DMS153 (cell line): ENCODE data around the gene XAB2.
"Not testable (repeated sequence)": the region's sequence is repeated elsewhere in the genome, so short reads cannot be mapped to it uniquely, and the experiment has no call there.

ENCODE experiments used
- DNase-seq: peaks from one replicate; lab custom pipeline; 2025; lab: John Stamatoyannopoulos, UW

XAB2 gene

DNA sequence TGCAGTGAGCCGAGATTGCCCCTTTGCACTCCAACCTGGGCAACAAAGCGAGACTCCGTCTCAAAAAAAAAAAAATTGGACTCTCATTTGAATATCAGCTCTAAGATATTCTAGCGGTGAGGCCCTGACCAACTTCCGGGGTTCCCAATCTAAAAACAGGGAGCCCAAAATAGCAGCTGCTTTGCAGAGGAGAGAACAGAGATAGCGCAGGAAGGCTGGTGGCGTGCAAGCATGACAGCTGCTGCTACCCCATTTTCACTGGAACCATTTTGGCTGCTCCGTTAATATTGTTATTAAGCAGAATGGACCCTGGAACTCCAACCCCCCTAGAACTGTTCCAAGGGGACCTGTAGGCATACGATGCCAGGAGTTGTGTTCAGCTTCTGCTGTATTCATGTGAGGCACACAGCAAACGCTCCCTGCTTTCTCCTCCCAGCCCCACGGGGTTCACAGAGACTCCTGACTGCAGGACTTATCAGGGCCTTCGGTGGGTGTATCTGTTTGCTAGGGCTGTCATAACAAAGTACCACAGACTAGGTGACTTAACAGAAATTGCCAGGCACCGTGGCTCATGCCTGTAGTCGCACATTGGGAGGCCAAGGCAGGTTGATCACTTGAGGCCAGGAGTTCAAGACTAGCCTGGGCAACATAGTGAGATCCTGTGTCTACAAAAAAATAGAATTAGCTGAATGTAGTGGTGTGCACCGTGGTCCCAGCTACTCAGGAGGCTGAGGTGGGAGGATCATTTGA, 19.1 kb upstream of the XAB2 start:
- no peak for DNase-seq

DNA sequence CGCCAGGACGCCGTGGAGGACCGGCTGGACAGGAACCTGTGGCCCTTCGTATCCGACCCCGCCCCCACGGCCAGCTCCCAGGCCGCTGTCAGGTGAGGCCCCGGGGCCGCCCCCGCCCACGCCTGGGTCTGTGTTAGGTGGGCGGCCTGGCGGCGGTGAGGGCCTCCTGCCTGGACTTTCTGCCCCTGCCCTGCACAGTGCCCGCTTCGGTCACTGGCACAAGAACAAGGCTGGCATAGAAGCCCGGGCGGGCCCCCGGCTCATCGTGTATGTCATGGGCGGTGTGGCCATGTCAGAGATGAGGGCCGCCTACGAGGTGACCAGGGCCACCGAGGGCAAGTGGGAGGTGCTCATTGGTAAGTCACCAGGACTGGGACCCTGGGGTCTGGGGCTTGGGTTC, 17.8 kb upstream of the XAB2 start:
- no peak for DNase-seq

DNA sequence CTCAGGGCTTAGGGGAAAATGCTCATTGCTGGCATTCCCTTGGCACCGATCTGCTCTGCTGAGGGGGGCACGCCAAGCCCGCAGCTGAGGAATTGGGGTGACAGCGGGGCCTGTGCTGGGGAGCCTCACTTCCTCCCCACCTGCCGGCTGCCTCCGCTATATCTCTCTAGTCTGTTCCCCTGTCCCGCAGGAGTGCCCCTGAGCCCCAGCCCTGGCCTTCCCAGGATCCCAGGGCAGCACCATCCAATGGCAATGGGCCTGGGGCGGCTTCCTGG, 17.0 kb upstream of the XAB2 start:
- DNase-seq, result no peak

DNA sequence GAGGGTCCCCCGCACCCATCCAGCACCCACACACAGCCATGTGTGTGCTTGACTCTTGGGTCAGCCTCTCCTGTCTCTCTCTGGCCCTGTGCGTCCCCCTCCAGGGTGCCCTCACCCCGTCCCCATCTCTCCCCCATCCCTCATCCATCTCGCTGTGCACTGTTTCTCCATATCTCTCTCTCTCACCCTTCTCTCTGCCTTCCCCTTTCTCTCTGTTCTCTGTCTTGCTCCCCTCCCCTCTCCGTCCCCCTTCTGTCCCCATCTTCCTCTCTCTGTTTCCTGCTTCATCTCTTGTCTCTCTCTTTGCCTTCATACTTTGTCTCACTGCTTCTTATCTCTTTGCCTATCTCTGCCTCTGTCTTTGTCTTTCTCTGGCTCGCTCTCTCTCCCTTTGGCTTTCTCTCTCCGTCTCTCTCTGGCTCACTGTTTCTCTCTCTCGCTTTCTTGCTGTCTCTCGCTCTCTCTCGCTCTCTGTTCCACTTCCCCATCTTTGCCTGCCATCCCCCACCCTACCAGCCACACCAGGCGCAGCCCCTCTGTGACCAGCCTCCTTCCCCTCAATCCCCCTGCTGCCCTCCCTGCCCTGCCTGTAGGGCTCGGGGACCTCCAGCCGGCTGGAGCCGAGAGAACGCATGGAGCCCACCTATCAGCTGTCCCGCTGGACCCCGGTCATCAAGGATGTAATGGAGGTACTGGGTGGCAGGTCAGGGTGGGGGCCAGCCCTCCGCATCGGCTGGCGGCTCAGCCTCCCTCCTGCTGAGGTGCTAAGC, 16.5 kb upstream of the XAB2 start:
- no peak for DNase-seq

DNA sequence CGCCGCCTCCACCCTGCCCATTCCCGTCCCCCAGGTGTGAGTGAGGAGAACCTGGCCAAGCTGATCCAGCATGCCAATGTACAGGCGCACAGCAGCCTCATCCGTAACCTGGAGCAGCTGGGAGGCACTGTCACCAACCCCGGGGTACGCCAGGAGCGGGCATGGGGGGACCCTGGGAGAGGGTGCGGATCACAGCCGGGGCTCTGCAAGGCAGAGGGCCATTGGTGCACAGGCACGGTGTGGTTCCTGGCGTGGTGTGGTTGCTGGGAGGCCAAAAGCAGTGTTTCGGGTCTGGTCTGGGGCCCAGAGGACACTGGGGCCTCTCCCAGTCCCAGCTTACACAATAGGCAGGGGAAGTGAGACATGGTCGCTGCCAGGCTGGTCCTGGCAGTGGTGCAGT, 15.8 kb upstream of the XAB2 start:
- DNase-seq, result no peak

DNA sequence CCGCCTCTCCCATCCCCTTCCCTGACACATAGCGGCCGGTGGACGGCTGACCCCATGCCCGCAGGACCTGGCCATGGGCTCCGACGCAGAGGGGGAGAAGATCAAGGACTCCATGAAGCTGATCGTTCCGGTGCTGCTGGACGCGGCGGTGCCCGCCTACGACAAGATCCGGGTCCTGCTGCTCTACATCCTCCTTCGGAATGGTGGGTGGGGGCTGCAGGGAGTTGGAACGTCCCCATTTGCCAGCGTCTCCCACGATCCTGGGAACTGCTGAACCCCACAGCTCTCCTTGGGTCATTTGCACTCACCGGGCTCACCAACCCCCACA, 15.2 kb upstream of the XAB2 start:
- no peak for DNase-seq

DNA sequence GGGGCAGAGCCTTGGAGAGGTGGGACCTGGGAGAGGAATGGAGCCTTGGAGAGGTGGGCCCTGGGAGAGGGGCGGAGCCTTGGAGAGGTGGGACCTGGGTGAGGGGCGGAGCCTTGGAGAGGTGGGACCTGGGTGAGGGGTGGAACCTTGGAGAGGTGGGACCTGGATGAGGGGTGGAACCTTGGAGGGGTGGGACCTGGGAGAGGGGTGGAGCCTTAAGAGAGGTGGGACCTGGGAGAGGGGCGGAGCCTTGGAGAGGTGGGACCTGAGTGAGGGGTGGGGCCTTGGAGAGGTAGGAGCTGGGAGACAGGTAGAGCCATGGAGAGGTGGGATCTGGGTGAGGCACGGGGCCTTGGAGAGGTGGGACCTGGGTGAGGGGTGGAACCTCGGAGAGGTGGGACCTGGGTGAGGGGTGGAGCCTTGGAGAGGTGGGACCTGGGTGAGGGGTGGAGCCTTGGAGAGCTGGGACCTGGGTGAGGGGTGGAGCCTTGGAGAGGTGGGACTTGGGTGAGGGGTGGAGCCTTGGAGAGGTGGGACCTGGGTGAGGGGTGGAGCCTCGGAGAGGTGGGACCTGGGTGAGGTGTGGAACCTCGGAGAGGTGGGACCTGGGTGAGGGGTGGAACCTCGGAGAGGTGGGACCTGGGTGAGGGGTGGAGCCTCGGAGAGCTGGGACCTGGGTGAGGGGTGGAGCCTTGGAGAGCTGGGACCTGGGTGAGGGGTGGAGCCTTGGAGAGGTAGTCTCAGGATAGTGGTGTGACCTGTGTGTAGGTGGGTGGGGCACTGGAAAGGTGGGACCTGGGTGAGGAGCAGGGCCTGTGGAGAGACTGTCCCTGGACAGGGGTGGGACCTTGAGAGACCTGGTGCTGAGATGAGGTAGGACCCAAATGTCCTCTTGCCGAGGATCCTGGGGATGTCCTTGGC, 14.5 kb upstream of the XAB2 start:
- DNase-seq, result not testable (repeated sequence)

DNA sequence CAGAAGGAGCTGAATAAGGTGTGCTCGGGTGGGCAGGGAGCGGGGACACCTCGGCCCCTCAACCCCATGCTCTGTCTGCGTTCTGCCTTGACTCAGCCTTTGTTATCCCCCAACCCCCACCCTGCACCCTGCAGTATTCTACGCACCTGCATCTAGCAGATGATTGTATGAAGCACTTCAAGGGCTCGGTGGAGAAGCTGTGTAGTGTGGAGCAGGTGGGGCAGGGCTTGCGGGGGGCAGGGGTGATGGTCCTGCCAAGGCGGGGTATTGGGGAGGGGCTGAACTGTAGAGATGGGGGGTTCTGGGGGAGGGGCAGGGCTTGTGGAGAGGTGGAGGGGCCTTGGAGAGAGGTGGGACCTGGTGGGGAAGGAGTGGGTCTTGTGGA, 13.7 kb upstream of the XAB2 start:
- DNase-seq, result no peak

DNA sequence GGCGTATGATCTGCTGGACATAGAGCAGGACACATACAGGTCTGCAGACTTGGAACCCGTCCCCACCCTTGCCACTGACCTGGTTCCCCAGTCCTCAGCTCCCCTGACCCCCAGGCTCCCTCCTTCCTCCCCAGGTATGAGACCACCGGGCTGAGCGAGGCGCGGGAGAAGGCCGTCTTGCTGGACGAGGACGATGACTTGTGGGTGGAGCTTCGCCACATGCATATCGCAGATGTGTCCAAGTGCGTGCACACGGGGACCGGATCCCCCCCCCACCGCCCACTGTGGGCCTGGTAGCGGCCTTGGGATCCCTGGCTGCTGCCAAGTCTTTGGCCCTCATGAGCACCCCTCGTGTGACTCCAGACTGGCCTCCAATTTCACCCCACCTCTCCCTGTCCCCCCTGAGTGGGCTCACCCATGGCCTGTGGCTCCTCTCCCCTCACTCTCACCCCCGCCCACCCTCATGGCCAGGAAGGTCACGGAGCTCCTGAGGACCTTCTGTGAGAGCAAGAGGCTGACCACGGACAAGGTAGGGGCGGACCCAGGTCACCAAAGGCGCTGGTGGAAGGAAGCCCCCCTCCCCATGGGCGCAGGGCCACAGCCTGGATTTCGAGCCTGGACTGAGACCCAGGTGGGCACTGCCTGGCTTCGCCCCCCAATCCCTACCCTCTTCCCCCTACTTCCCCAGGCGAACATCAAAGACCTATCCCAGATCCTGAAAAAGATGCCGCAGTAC, 13.1 kb upstream of the XAB2 start:
- DNase-seq, result no peak

DNA sequence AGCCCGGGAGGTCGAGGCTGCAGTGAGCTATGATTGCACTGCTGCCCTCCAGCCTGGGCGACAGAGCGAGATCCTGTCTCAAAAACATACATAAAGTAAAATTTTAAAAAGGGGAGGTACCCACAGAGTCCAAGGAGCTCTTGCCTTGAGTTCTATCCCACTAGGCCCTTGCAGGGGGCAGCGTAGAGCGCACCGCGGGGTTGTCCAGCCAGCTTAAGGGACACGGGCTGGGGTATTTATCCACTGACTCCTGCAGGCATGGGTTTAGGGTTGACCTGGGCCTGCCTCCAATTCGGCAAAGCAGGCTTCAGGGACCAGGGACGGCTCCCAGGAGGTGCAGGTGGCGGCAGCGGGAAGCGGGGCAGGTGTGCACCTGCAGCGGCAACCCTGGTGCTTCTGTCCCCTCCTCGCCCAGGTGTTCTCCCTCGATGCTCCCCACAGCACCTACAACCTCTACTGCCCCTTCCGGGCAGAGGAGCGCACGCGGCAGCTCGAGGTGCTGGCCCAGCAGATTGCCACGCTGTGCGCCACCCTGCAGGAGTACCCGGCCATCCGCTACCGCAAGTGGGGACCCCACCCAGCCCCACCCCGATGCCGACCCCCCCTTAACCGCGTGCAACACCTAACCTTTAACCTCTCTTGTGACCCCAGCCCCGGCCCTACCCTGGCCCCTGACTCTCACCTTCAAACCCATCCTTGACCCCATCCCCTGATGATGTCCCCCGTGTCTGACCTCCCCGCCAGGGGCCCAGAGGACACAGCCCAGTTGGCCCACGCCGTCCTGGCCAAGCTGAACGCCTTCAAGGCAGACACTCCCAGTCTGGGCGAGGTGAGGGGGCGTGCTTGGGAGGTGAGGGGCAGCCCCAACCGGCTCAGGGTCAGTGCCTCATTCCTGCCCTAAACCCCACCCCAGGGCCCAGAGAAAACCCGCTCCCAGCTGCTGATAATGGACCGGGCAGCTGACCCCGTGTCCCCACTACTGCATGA, 12.2 kb upstream of the XAB2 start:
- no peak for DNase-seq

DNA sequence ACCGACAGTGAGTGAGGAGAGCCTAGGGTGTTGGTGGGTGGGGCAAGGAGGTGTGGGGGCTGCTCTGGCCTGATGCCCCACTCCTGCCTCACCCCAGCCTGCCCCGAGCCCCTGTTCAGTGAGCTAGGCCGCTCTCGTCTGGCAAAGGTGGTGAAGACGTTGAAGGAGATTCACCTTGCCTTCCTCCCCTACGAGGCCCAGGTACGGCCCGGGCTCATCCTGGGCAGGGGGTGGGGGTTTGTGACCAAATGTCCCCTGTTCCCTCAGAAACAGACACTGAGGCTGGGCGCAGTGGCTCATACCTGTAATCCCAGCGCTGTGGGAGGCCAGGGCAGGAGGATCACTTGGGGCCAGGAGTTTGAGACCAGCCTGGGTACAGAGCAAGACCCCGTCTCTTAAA, 11.5 kb upstream of the XAB2 start:
- DNase-seq, result no peak

DNA sequence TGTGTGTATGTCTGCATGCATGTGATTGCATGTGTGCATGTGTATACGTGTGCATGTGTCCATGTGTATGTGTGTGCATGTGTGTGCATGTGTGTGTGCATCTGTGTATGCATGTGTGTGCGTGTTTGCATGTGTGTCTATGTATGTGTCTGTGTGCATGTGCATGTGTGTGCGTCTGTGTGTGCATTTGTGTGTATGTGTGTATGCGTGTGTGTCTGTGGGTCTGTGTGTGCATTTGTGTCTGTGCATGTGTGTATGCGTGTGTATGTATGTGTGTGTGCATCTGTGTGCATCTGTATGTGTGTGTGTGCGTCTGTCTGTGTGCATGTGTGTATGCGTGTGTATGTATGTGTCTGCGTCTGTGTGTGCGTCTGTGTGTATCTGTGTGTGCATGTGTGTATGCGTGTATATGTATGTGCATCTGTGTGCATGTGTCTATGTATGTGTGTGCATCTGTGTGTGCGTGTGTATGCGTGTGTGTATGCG, 10.6 kb upstream of the XAB2 start:
- no peak for DNase-seq

DNA sequence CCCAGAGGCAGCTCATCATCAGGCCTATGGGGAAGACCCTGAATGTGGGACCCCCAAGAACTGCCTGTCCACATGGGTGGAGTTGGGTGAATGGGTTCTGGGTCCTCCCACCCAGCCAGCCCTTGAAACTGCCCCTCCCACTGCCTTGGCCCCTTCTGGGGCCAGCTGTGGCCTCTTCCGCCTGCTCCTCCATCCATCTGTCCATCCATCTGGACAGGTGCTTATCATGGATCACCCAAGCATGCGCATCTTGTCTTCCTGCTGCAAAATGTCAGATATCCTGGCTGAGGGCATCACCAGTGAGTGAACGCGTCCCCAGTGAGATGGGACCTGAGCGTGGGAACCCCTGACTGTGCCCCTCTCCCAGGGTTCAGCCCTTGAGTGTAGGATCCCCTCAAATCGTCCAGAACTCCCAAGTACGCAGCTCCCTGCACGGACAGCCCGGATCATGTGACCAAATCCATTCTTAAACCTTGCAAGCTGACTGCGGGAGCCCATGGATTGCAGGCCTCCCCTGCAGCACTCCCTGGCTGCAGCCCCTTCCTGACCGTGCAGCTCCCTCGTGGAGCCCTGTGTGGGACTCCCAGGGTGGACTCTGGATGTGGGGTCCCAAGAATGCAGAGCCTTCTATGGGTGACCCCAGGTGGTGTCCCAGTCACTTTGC, 9.6 kb upstream of the XAB2 start:
- DNase-seq, result no peak

DNA sequence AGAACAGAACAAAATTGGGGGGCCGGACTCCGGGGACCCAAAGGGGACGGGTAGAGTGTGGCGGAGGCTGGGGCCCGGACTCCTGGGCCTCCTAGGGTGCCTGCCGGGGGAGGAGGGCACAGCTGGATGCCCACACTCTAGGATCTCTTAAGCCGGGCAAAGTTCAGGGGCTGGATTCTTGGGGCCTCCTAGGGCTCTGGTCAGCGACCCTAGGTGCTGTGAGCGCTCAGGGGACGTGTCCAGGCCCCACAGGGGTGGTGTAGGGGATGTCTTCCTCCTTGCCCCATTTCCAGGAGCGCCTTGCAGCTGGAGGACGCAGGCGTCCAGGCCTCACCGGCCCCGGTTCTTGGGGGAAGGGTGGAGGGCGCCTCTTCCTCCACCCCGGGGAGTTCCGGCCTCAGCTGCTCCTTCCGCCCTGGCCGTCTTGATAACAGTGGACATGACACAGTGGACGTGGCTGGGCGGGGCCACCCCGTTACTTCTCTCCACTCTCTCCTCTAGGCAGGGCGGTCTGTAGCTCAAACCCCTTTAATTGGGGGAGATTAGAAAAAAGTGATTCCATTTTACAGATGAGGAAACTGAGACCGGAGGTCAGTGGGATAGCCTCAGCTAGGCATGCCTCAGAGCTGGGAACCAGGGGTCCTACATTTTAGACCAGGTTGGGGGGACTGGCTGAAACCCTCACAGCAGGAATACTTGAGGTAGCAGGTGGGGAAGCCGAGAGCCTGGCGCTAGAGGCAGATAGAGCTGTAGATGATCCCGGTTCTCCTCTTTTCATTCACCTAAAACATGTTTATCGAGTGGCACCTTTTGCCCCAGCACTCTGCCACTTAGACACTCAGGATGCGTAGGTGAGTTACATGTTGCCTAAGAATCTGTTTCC, 8.3 kb upstream of the XAB2 start:
- DNase-seq, result no peak

DNA sequence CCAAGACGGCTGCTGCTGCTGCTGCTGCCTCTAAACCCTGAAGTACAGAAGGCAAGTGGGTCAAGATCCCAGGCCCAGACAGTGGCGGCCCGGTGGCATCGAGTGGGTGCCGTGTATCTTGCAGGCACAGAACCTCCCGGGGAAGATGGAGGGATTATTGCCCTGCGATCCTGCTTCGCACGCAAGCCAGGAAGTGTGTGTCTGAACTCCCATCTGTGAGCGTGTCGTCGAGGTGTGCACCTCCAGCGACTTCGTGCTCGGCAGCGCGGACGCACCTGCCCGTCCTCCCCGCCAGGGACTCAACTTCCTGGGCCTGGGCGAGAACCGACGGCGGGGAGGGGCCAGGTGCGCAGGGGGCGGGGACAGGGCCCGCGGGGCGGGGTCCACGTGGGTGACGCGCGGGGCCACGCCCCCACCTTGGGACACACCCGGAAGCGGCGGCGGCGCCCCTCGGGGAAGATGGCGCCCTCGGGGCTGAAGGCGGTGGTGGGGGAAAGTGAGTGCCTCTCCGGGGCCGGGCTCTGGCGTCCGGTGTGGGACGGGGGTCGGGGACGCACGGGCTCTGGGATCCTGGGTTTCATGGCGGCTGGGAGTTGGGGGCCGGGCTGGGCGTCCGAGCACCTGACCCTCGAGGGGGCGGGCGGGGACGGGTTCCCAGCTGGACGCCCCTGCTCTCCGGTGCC, 7.5 kb upstream of the XAB2 start, which contains the start of gene STXBP2:
STXBP2 (plus strand) TSS at position 420 of the 683 bp plus-strand sequence; CDS start at position 460, 40 bp downstream.
- peak; percentile 76 for DNase-seq

DNA sequence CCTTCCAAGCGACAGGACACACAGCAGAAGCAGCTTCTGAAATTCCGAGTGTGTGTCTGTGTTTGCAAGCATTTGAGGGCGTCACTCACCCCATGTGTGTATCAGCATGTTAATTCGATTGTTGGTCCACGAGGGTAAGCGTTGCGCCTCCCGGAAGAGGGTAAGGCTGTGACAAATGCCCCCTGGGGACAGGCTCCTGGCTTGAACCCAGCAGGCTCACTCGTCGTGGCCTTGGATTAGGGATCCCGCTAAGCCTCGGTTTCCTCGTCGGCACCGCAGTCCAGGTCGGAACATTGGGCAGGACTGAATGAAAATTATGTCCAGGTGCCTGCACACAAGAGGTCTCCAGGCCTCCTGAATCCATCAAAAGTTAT, 7.0 kb upstream of the XAB2 start:
- no peak for DNase-seq

DNA sequence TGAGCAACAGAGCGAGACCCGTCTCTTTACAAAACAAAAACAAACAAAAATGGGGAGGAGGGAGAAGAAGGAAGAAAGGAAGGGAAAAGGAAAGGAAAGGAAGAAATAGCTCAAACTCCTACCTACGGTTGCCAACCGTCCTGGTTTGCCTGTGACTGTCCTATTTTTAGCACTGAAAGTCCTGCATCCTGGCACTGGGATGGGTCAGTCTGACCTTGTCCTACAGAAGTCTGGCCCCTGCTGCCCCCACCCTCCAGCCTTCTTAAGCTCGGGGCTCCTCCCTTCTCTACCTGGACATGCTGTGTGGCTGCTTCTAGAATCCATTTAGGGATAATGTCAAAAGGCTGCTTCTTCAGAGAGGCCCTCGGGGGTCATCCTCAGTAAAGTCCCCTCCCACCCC, 6.3 kb upstream of the XAB2 start:
- no peak for DNase-seq

DNA sequence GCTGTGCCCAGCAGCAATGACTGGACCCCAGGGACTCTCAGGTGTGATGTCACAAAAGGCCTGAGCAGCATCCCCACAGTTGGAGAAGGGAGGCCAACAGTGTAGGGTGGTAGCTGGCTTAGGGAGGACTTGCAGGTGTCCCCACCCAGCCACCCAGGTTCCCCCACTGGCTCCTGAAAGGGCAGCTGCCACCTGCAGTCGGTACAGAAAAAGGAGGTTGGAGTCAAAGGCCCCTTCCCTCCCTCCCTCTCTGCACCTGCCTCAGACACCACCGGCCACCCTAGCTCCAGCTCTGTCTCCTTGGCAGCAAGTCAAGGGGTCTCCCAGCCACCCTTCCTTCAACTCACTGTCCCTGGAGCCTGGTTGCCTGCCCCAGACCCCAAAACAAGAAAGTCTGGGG, 4.4 kb upstream of the XAB2 start, which contains the start of gene PCP2:
PCP2 (minus strand) TSS at position 22 of the 400 bp plus-strand sequence. CDS start 262 bp downstream, outside the sequence.
- DNase-seq, result no peak
